Measurements from ENCODE around the gene RNF11. TPM values are rescaled to one million over a fixed set of nuclear protein-coding genes. Genes with fewer than 3 reads are reported as not detected.

The RNF11 gene
- total and polyA plus RNA-seq, 11 donors = 42.4 to 143 (median 107) TPM

DNA sequence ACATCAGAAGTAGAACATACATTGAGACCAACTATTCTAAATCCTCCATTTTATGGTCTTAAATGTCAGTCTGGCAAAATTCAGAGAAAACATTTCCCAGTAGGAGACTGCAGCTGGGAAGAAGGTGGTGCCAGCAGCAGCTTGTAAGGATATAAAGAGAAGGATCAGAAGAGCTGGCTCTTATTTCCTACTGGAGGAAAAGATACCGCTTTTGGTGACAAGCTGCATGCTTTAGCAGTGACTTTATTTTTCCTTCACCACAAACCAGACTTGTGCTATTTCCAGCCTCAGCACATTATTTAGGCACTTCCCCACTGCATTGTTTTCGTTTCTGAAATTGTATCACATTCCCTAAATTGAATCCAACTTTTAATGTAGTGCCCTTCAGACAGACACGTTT is 28.4 kb downstream of the RNF11 start:
- no peak for TF ChIP-seq POLR2A (IDR thresholded peaks at IDR 0.05)
- TF ChIP-seq, protein P1, sequence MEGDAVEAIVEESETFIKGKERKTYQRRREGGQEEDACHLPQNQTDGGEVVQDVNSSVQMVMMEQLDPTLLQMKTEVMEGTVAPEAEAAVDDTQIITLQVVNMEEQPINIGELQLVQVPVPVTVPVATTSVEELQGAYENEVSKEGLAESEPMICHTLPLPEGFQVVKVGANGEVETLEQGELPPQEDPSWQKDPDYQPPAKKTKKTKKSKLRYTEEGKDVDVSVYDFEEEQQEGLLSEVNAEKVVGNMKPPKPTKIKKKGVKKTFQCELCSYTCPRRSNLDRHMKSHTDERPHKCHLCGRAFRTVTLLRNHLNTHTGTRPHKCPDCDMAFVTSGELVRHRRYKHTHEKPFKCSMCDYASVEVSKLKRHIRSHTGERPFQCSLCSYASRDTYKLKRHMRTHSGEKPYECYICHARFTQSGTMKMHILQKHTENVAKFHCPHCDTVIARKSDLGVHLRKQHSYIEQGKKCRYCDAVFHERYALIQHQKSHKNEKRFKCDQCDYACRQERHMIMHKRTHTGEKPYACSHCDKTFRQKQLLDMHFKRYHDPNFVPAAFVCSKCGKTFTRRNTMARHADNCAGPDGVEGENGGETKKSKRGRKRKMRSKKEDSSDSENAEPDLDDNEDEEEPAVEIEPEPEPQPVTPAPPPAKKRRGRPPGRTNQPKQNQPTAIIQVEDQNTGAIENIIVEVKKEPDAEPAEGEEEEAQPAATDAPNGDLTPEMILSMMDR (IDR thresholded peaks at IDR 0.05) = no peak
- Histone ChIP-seq H3K27ac (peak overlapping the region in 9 of 12 donors; percentile 17 to 75 (median 48)), H3K27me3 (no peaks in the 10 kb centered on the region), H3K9me3 (no peaks in the 10 kb centered on the region), H3K4me3 (peak overlapping the region in 1 of 12 donors; percentile 13), H3K36me3 (no peaks in the 10 kb centered on the region), H3K4me1 (peaks cover 14 to 97% (median 75%) of the 10 kb centered on the region in 12 donors)
- peak; percentile 66 to 82 (median 74) for ATAC-seq
- DNase-seq = peak in 2 of 5 donors; percentile 21 to 47
- intact Hi-C loops (cut with DNase I) = no loop called here
- WGBS, 4 donors = 5 to 9% (median 6%) methylated on average over 3 of the region's 3 CpGs

DNA sequence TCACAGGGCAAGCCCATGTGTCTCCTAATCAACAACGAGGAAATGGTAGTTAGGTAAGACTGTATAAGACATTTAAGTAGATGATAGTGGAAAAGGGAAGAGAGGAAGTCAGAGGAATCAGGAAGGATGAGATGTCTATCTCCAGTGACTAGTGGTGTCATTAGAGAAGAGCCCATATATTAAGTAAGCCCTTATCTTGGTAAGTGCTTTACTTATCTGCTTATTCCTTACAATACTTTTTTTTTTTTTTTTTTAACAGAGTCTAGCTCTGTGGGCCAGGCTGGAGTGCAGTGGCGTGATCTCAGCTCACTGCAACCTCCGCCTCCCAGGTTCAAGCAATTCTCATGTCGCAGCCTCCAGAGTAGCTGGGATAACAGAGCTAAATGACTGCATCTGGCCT is 29.5 kb downstream of the RNF11 start:
- DNase-seq (no peak), ATAC-seq (no peak)
- Histone ChIP-seq H3K4me3 (no peak overlapping the region), H3K36me3 (peaks cover 0 to 10% (median 6%) of the 10 kb centered on the region in 9 donors), H3K9me3 (no peaks in the 10 kb centered on the region), H3K27me3 (no peaks in the 10 kb centered on the region), H3K27ac (peak overlapping the region in 1 of 12 donors; percentile 48), H3K4me1 (peaks cover 14 to 94% (median 67%) of the 10 kb centered on the region in 12 donors)
- 79 to 84% (median 81%) methylated on average over 4 of the region's 4 CpGs for WGBS, 4 donors
- intact Hi-C loops (cut with DNase I) = no loop called here
- TF ChIP-seq, protein P1 (IDR thresholded peaks at IDR 0.05) = no peak
- TF ChIP-seq POLR2A (IDR thresholded peaks at IDR 0.05) = no peak

DNA sequence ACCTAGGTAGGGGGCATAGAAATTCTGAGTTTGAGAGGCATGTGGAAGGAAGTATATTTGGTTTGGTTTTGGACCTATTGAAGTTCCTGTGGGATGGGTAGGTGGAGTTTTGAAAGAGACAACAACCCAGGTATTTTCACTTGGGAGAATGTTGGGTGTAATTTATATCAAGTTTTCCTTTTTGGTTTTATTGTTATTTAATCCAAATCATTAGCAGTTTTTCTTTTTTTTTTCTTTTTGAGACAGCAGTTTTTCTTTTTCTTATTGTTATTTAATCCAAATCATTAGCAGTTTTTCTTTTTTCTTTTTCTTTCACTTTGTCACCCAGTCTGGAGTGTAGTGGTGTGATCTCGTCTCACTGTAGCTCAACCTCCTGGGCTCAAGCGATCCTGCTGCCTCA is 30.1 kb downstream of the RNF11 start:
- ATAC-seq (no peak), DNase-seq (no peak)
- no peaks in the 10 kb centered on the region for H3K9me3 ChIP-seq
- H3K27me3 ChIP-seq = no peaks in the 10 kb centered on the region
- peaks cover 0 to 16% (median 12%) of the 10 kb centered on the region in 9 donors for H3K36me3 ChIP-seq
- peaks cover 14 to 94% (median 66%) of the 10 kb centered on the region in 12 donors for H3K4me1 ChIP-seq
- no peak overlapping the region for H3K27ac ChIP-seq
- H3K4me3 ChIP-seq = no peak overlapping the region
- TF ChIP-seq POLR2A (IDR thresholded peaks at IDR 0.05) = no peak
- TF ChIP-seq, protein P1 (IDR thresholded peaks at IDR 0.05) = no peak
- 94 to 100% (median 97%) methylated on average over 2 of the region's 2 CpGs for WGBS, 4 donors
- intact Hi-C loops (cut with DNase I) = no loop called here

- peaks cover 14 to 94% (median 61%) of the 10 kb centered on the region in 12 donors for H3K4me1 ChIP-seq
- no peak for TF ChIP-seq POLR2A (IDR thresholded peaks at IDR 0.05)
- TF ChIP-seq, protein P1 (IDR thresholded peaks at IDR 0.05) = no peak
- H3K27ac ChIP-seq = no peak overlapping the region
- H3K36me3 ChIP-seq = peaks cover 0 to 22% (median 18%) of the 10 kb centered on the region in 9 donors
- no peak overlapping the region for H3K4me3 ChIP-seq
- no peaks in the 10 kb centered on the region for H3K27me3 ChIP-seq
- no peak for DNase-seq
- H3K9me3 ChIP-seq = no peaks in the 10 kb centered on the region
- 92 to 100% (median 98%) methylated on average over 4 of the region's 4 CpGs for WGBS, 4 donors
- intact Hi-C loops (cut with DNase I) = no loop called here
- ATAC-seq = no peak
Measured at GRCh38 chr1:51266791-51267190, 30.7 kb downstream of the RNF11 start.

Data from heart left ventricle (tissue), 16 donors.